ELR (cell line): Measurements from ENCODE around the gene KCNG2.

Experiments
- DNase-seq: peaks from one replicate; pipeline ENCODE4 v3.0.0-alpha.2; 2015; ENCODE audit warnings: low read depth

KCNG2 gene

DNA sequence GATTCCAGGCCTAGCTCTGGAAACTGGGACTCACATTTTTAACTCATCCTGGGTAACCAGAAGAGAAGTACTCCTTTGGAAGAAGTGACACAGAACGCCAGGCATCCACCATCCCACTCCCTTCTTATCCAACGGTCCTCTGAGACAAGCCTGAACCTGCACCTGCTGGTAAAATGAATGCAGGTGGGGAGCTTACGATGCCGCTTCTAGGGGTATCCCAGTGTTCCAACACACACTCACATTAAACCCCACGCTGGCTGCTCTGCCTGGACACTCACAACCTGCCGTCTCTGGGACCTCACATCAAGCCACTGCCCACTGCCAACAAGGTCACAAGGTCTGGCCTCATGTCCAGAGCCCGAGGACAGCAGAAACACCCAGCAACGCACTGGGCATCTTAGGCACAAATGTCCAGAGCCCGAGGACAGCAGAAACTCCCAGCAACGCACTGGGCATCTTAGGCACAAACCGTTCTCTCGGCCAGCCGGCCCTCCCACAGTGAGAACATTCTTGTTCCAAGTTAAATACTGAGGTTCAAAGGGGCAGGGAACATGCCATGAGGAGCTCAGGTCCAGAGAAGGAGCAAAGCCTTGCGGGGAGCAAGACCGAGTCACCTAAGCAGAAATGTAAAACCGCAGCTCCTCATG, 143.9 kb downstream of the KCNG2 start:
- no peak for DNase-seq

DNA sequence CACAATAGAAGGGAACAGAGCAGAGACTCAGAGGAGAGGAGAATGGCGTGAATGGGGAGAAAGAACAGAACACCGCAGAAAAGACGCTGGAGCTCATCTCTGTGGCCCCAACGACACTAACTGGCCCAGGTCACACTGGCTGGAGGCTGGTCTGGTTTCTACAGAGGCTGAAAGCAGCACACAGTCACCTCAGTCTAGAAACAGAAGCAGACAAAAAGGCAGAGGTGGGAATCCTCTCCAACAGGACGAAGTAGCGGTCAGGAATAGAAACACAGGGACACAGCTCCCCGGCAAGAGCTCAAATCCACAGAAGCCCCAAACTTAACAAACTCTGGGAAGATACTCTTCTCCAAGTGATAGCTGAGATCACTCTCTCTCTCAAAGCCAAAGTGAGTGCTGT, 144.5 kb downstream of the KCNG2 start:
- no peak for DNase-seq

DNA sequence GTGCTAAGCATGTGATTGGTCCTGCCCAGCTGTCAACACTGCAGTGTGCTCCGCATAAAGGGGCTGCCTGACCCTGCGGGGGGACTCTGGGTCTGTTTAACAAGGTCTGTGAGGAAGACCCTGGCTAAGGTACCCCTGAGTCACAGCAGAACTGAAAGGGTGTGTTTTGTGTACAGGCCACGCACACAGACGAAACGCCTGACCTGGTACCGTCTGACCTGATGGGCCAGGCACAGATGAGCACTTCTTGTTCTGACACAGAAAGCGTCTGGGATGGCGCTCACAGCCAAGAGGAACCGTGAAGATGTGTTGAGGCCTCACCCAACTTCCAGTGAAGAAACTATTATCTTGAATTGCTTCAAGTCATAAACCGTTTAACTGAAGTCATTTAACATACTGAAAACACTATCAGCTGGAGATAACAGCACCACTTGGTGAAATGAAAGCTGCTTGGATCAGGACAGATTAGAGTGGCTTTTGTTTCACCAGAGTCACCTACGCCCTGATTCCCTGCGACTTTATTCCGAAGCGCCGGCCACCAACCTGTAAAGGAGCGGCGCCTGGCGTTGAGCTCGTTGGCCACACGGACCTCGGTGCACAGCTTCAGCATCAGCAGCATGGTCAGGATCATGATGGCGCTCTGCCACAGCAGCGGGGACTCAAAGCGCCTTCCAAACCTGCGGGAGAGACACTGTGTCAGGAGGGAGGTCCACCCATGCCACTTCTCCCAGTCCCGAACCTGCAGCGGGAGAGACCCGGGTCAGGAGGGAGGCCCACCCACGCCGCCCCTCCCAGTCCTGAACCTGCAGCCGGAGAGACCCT, 145.3 kb downstream of the KCNG2 start:
- no peak for DNase-seq

DNA sequence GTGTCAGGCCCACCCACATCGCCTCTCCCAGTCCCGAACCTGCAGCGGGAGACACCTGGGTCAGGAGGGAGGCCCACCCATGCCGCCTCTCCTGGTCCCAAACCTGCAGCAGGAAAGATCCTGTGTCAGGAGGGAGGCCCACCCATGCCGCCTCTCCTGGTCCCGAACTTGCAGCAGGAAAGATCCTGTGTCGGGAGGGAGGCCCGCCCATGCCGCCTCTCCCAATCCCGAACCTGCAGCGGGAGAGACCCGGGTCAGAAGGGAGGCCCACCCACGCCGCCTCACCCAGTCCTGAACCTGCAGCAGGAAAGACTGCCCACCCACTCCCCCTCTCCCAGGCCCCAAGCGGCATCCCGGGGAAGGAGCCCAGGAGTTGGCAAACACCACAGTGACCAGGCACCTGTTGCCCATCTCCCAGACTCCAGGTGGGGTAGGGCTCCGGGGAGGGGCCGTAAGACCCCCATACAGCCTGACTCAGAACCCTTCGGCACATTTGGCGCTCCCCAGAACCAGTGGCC, 145.9 kb downstream of the KCNG2 start:
- DNase-seq, result no peak

DNA sequence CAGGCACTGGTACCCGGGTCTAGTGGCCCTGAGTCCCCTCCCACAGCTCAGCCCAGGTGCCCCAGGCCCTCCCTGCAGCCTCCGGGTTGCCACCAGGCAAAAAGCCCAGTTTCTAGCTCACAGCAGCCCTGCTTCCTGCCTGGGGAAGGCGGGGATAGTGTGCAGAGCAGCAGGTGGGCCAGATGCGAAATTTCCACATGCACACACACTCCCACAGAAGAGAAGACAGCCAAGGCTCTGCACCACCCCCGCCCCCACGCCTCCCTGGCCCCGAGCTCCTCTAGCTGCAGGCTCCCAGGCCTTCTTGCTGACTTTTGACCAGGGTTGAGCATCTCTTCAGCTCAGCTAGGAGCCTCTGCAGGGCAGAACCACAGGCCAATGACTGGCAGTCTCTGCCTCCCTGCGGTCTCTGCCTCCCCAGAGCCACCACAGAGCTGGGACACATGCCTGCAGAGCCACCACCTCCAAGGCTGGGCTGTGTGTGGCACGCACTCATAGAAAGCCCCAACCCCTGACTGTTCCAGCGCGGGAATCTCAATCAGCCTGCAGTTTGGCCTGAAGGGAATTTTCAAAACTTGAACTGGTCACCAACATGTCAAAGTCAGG, 146.5 kb downstream of the KCNG2 start:
- no peak for DNase-seq

DNA sequence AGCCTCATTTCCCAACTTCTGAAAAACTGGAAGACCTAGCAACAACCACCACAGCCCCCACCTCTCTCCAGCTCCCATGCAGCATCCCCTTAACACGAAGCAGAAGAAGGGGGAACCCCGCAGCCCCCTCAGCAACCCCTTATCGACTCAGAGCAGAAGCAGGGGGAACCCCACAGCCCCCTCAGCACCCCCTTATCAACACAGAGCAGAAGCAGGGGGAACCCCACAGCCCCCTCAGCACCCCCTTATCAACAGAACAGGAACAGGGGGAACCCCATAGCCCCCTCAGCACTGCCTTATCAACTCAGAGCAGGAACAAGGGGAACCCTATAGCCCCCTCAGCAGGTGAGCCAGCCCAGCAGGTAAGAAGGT, 147.0 kb downstream of the KCNG2 start:
- no peak for DNase-seq

DNA sequence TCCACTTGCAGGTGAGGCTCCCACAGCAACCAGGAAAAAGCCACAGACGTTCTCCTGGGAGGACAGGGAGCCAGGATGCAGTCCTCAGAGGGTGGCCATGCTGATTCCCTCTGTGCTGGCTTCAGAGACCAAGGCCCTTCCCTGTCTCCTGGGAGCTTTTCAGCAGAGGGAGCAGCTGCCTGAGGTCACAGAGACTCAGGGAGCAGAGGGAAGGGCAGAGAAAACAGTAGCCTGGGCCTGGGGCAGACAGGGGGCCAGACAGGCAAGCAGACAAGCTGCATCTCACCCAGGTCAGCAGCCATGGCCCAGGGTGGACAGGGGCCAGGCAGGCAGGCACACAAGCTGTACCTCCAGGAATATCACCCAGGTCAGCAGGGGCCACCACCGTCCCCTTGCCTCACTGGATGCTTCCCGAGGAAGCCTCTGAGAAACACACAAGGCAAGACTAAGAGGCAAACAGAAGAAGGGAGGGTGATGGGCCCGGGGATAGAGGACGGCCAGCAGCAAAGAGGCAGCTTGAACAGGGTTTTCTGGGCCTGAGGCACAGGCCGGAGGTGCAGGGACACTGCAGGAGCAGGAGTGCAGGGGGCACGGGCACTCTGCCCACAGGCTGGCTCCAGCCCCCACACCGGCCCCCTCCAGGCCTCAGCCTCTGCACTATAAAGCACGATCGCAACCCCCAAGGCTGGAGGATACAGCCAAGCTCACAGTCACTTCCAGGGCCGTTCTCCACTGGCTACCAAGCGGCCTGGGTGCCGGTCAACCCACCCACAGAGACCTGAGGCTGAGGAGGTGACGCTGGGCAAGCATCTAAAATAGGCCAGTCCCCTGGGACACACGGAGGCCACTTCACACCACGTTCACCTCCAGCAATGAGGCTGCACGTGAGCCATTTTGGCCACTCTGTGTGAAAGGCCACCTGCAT, 147.6 kb downstream of the KCNG2 start:
- no peak for DNase-seq

DNA sequence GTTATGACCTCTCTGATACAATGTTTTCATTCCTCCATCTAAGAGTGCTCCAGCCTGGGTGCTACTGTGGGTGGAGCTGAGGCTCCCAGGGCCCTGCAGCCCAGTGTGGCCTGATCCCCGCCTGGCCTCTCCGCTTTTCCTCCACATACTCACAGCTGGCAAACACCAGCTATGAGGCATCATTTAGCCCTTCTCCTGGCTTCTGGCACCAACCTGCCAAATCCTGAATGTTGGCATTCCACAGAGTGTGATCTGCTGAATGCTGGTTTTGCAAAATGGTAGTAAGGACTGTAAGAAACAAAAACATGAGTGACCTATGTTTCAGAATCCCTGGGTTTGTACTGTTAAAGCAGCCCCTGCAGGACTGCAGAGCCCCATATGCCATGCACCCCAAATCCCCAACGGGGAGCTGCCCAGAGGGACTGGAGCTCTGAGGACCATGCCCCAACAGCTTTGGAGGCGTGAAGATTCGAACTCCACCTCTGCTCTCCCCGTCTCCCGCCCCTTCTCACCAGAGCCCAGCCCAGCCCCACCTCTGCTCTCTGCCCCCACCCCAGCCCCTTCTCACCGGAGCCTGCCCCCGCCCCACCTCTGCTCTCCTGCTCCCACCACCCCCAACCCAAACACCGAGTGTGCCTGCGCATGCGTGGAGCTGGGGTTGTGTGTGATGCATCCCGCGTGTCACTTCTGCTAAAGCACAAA, 149.5 kb downstream of the KCNG2 start:
- DNase-seq, result no peak

DNA sequence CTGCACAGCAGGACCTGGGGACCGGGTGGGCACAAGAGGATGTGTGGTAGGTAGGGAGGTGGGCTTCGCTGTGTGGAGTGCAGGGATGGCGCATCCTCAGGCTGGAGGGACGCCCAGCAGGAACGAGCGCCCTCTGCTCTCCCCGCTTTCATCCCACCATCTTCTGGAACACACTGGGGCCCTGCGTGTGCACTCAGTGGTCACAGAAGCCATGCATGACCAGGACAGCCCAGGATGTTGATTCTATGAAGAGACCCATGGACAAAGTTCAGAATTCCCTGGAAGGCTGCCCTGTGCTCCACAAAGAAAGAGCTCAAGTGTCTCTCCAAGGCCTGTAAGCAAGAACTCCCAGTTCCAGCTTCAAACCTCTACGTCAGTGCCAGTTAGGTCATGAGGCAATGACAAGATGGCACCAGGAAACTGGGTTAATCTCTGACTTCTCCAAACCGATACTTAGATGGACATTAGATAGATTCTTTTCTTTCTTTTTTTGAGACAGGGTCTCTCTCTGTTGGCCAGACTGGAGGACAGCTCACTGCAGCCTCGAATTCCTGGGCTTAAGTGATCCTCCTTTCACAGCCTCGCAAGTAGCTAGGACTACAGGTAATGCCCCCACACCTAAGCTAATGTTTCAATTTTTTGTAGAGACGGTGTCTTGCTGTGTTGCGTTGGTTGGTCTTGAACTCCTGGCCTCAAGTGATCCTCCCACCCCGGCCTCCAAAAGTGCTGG, 150.3 kb downstream of the KCNG2 start:
- DNase-seq, result no peak

DNA sequence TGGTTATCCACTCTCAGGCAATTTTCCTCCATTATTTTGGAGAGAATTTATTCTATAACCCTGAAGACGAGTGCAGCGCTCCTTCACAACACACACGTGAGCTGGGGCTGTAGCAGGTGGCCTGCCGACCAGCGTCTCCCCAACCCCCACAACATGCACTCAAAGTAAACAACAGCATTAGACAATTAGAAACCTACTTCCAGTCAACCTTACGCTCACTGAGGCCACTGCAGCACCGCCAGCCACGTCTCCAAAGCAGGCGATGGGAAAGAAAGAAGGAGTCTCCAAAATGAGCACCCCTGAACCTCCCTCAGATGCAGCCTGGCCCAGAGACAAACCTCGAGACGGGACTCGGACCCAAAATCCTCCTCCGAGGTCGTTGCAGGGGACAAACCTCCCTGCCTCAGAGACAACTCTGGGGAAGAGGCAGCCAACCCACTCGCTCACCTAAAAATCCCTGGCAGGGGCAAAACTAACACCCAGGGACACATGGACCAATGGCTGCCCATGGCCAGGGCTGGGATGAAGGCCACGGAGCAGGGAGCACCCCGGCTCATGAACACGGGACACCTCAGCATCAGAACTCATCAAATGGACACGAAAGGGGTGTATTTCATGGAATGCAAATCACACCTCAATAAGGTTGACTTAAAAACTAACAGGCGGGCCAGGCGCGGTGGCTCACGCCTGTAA, 151.1 kb downstream of the KCNG2 start:
- no peak for DNase-seq
